Thyroid gland (tissue), 4 donors: Measurements from ENCODE around the gene VWA5B1.

ENCODE experiments used
- POLR2A ChIP-seq, 2 donors: fragments of 450-650 bp; IDR thresholded peaks; one replicate each; pipeline ENCODE4 v1.6.1; 2017; ENCODE audit warnings: antibody characterized with exemption in 2 of 2, mild to moderate bottlenecking in 2 of 2, moderate library complexity in 1 of 2
- TF ChIP-seq, protein P1 (sequence below), 6 experiments: fragments of 200-600 bp in 3 of 6; fragments of 450-650 bp in 3 of 6; sonication (generic) in 3 of 6; IDR thresholded peaks; one replicate each; pipeline ENCODE4 v1.5.1; 2016 to 2019; ENCODE audit warnings: antibody characterized with exemption in 6 of 6, mild to moderate bottlenecking in 2 of 6, inconsistent platforms in 1 of 6, moderate library complexity in 1 of 6

DNA sequence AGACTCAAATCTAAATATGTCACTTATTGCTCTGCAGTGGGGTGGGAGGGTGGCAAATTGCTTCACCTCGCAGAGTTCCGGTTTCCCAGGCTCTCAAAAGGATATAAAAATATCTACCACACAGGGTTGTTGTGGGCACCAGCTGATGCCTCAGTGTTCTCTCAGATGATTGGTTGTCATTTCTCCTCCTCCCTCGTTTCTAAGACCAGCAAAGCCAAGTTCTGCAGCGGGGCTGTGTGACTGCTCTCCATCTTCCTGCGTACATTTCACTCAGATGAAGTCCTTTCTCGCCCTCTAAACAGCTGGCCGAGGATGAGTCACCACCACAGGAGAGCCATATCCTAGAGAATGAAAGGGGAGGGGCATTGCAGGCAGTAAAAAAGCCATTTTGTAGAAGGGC lies 35.0 kb upstream of the VWA5B1 start:
- no peak for TF ChIP-seq POLR2A (IDR thresholded peaks at IDR 0.05)
- TF ChIP-seq, protein P1, sequence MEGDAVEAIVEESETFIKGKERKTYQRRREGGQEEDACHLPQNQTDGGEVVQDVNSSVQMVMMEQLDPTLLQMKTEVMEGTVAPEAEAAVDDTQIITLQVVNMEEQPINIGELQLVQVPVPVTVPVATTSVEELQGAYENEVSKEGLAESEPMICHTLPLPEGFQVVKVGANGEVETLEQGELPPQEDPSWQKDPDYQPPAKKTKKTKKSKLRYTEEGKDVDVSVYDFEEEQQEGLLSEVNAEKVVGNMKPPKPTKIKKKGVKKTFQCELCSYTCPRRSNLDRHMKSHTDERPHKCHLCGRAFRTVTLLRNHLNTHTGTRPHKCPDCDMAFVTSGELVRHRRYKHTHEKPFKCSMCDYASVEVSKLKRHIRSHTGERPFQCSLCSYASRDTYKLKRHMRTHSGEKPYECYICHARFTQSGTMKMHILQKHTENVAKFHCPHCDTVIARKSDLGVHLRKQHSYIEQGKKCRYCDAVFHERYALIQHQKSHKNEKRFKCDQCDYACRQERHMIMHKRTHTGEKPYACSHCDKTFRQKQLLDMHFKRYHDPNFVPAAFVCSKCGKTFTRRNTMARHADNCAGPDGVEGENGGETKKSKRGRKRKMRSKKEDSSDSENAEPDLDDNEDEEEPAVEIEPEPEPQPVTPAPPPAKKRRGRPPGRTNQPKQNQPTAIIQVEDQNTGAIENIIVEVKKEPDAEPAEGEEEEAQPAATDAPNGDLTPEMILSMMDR (IDR thresholded peaks at IDR 0.05), result no peak
